IPS DF 19.7 (cell line): ENCODE measurements around the gene MARF1.
"Not testable (repeated sequence)": the region's sequence is repeated elsewhere in the genome, so short reads cannot be mapped to it uniquely, and the experiment has no call there.

ENCODE experiments used
- DNase-seq: peaks from one replicate; pipeline ENCODE4 v3.0.0-alpha.2; 2013; ENCODE audit warnings: low read depth, low spot score

Gene MARF1

DNA sequence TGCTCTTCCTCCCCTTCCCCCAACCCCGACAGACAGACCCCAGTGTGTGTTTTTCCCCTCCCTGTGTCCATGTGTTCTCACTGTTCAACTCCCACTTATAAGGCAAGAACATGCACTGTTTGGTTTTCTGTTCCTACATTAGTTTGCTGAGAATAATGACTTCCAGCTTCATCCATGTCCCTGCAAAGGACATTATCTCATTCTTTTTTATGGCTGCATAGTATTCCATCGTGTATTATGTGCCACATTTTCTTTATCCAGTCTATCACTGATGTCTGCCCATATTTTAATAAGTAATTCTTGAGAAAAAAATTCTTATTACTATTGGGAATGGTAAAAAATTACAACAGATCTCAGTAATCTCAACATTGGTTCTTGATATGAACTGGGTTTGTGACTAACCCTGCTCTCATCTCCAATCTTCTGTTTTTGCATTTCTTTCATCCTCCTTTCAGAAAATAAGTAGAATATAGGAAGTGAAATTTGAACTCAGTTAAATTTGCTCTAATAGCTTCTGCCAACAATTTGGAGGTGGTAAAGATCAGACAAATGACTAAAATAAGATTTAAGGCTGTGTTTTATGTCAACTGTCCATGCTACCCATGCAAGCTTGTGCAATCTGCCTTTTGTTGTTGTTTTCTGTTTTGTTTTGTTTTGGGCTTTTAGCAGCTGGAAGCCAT, 11.1 kb downstream of the MARF1 start:
- DNase-seq = no peak

DNA sequence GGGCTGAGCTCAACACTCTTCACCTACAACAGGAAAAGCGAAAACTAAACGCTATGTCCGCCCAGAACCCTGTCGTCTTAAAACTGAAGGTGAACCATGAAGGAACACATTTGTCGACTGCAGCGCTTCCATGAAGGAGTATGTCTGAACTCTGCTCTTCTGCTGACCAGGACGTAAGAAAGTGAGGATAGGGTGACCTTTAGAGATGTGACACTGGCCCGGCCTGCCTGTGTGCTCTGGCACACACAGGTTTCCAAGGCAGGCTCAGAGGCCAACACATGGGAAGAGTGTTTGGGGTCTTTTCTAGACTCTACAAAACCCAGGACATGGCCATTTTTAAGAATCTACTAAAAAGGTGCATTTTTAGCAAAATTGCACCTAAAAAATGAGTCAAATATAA, 21.1 kb downstream of the MARF1 start:
- DNase-seq = no peak

DNA sequence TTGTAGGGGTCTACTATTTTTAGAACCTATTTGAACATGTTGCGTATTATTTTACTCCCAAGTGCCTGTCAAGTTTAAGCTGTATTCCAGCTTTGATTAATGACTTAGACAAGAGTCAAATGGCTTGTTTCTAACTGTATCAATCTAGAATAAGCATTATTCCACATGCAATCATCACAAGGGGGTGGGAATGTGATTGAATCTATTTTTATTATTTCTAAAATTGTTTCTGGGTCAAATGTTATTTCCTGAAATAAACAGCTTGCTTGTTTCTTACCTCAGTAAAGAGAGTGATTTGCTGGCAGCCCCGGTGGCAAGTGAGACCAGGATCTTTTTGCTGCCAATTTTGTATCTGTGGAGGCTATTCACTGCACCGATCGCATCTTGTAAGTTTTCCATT, 21.5 kb downstream of the MARF1 start:
- no peak for DNase-seq

DNA sequence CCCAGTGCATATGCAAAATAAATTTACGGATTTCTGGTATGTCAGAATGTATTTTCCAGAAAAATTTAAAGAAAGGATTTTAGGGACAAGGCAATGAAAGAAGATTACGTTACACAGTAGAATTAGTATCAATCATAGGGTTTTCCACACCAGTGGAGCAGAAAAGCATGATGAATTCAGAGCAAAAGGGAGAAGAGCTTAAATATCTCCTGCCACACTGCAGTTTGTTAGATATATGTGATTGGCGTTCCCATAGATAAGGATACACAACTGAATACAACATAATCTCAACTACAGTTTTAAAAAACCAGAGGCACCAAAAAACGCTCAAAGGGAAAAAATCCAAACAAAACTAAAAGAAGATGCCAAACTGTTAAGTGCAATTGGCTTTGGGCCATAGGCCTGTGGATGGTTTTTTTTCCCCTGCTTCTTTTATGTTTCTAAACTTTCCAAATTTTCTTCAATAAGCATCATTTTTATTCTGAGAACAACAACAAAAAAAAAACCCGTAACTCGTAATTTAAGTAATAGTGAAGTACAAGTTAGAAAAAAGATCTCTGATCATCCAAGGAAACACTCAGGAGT, 22.3 kb downstream of the MARF1 start:
- DNase-seq = no peak

DNA sequence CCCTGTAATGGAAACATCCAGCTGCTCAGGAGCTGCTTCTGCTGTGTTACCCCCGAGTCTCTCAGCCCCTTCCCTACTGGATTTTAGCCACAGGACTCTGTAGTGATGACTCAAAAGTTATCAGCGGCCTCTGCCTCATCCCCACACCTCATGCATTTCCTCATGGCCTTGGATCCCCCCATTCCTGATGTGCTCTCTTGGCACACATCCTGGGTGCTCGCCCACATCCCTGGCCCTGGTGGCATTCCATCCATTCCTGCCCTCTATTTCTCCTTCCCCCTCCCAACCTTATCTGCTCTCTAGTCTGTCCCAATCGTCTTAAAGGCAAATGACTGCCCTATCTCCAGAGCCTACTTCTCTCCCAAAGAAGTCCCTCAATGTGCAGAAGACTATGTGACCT, 24.6 kb downstream of the MARF1 start:
- no peak for DNase-seq

DNA sequence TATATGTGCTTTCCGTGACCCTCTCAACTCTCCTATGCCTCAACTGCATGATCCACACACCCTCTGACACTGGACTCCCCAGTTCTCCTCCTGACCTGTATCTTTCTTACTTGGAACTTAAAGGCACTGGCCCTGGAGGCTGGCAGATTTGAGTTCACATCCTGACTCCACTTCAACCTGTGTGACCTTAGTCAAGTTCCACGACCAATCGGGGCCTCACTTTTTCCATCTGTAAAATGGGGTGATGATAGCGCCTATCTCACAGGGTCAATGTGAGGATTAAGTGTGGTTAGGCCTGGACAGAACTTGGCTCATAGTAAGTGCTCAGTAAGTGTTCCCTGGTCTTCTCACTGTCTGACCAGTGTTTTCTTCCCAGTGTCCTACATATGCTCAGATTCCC, 25.1 kb downstream of the MARF1 start:
- DNase-seq = no peak

DNA sequence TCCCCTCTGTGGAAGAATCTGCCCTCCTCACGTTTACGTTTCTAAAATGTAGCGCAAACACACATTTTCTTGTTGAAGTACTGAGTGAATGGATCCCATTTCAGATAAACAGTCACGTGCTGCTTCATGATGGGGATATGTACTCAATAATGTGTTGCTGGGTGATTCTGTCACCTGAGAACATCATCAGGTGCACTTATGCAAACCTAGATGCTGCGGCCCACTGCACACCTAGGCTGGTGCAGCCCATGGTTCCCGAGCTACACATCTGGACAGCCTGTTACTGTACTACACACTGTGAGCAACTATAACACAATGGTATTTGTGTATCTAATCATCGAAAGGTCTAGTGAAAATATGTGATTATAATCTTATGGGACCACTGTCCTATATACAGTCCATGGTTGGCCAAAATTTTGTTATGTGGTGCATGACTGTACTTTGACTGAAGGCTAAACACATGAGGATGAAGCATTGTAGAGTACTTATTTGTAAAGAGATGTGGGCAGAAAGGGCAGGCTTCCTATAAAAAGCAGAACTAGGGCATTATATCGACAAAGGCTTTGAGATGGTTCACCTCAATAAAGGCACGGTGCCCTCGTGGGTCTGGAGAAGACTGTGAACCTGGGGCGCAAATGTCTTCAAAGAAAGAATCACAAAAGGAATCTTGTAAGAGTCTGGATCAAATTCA, 26.3 kb downstream of the MARF1 start:
- DNase-seq = no peak

DNA sequence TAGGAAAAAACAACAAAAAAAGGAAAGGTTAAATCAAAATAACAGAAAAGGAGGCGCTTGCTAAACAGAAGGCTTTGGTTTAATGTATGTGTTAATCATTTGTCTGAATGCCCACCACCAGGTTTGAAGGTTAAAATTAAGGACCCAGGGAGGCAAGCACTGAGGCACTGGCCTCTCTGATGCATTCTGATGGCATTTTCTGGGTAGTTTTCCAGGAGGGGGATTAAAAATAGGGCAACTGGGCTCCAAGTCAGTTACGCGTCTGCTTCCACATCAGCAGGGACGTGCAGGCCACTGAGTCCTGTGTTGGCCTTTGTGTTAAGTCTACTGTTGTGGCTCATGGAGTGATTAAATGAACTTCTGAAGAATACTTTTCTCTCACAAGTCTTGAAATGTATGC, 26.9 kb downstream of the MARF1 start:
- DNase-seq = no peak

DNA sequence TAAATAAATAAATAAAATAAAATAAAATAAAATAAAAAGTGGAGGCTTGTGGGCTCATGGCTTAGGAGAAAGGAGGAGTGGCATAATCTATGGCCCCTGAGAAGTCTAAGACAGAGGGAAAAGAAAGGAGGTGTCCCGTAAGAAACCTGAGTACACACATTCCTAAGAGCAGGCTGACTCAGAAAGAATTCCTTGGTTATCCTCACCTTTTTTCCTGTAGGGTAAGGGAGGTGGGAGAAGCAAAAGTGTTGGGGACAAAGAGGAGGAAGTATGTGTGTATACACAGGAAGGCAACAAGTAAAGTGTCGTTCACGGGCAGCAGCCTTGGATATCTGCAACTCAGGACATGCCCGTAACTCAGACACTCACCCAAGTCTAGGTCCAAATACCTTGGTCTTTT, 29.3 kb downstream of the MARF1 start:
- DNase-seq = no peak

DNA sequence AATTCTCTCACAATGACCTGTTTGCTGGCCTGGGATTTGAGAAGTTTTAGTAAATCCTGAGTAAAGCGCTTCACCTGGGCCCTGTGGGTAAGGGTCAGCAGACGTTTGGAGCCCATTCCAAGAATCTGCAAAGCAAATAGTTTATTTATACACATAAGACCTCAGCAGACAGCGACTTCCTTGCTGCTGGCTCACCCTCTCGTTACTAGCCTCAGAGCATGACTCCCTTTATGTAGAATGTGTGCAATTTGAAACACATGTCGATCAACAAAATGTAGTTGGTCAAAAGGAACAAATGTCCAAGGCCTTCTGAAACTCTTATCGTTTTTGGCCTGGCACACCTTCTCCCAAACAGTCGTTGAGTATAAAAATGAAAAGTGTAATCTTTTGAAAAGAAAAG, 31.3 kb downstream of the MARF1 start:
- no peak for DNase-seq

DNA sequence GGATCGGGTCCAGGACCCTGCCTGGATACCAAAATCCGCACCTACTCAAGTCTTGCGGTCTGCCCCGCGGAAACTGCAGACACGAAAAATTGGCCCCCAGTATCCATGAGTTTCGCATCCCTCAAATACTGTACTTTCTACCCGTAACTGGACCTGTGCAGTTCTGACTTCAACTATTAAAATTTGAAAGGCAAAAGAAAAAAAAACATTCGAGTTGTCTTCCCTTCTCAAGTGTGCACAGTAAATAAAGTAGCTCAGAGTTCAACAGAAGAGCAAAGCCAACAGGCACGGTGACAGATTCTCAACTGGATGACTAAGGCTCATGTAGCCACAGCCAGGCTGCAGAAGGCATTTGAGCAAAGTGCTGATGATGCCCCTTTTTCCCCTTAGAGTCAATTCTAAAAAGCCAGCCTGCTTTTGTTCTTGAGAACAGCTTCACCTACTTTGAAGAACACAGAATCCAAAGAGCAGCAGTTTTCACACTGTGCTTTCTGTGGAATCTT, 32.5 kb downstream of the MARF1 start:
- DNase-seq = no peak

DNA sequence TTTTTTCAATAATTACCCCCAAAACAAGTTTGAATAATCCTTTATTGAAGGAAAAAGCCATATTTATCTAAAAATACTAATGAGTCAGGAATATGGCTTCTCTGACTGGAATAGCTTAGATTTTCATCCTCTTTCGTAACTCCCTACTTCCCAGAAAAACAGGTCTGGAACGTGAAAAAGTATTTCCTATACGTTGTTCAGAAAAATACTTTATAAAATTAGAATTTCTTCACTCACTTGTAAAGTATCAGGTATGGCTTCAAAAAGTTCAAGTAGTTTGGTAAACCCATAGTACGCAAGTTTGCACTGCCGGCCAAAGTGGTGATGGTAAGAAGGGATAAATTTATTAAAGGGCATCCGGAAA, 33.7 kb downstream of the MARF1 start:
- no peak for DNase-seq

DNA sequence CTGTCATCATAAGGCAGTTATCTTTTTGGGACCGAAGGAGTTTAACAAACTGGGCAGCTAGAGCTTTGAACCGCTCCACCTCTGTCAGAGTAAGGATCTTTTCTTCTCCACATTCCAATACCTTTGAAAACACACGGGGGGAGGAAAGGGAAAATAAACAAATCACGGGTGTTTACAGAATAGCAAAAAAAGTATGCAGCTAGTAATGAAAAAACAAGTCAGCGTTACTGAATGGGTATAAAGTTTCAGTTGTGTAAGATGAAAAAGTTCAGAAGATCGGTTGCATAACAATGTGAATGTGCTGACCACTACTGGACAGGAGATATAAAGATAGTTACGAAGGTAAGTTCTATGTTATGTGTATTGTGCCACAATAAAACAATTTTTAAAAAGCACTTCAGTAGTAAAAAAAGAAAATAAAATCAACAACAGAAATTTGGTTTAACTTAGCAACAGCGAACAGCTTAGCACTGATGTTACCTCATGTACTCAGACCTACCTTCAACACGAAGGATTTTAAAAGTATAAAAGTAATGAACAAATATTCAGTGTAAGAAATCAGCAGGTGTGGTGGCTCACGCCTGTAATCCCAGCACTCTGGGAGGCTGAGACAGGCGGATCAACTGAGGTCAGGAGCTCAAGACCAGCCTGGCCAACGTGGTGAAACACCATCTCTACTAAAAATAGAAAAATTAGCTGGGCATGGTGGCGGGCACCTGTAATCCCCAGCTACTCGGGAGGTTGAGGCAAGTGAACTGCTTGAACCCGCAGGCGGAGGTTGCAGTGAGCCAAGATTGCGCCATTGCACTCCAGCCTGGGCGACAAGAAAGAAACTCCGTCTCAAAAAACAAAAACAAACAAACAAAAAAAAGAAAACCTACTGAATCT, 34.3 kb downstream of the MARF1 start:
- DNase-seq = no peak

DNA sequence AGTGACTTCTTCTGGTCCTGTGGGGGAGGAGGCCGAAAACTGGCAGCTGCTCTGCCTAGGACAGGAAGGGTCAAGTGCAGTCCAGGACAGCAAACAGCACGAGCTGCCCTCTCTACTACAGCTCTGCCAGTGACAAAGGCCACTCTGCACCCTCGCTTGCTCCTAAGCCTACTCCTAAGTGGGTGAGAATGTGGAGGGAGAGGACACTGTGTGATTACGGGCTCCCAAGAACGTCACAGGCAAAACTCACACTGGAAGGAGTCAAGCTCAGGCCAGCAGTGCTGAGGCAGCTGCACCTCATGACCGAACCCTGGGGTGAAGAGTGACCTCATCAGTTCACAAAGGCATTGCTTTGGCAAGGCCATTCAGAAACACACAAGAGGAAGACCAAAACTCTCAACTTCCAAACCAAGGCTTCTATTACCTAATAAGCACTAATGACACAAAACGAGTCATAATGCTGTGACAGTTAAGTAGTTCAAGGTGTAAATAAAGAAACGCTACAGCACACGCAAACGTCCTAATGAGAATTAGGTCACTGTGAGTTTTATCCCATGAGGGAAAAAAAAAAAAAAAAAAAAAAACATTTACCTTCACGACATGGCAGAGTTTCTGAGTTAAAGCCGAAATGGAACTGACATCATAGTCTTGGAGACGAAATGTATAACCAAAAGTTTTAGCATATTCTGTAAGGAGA, 35.1 kb downstream of the MARF1 start:
- DNase-seq = no peak

DNA sequence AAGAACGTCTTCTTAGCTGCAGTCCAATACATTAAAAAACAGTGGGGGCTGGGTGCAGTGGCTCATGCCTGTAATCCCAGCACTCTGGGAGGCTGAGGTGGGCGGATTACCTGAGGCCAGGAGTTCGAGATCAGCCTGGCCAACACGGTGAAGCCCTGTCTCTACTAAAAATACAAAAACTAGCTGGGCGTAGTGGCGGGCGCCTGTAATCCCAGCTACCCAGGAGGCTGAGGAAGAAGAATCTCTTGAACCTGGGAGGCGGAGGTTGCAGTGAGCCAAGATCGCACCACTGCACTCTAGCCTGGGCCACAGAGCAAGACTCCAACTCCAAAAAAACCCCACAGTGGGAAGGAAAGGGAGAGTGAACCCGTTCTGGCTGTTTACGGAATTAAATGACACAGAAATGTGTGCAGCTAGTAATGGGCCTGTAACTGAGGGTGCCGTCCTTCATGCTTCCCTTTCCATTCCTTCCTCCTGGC, 35.7 kb downstream of the MARF1 start:
- DNase-seq = not testable (repeated sequence)

DNA sequence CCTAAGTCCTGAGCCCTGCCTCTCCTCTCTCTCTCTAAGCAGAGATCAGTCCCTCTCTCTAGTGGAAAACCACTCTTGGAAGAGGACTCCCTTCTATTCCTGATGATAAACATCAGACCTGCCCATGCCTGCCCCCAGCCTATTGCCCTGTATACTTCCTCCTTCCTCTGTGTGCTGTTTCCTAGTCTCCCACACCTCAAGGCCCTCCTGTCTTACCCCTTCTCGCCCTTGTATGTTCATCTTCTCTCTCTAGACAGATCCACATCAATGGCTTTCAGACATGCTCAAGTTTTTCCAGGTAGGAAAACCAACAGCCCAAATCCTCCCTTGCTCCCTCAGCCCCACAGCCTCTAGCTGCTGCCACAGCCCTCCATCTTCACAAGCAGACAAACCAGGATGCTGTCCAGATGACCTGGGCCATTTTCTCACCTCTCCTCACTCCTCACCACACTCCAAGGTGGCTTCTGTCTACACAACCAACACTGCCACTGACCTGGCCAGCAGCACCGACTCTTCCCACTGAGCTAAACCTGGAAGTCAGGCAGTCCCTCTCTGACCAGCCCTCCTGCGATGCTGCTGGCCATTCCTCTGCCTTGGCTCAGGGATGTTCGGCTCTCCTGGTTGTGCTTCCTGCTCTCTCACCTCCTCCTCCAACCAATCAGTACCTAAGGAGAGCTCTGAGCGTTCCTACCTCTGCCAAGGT, 36.3 kb downstream of the MARF1 start:
- DNase-seq = no peak

DNA sequence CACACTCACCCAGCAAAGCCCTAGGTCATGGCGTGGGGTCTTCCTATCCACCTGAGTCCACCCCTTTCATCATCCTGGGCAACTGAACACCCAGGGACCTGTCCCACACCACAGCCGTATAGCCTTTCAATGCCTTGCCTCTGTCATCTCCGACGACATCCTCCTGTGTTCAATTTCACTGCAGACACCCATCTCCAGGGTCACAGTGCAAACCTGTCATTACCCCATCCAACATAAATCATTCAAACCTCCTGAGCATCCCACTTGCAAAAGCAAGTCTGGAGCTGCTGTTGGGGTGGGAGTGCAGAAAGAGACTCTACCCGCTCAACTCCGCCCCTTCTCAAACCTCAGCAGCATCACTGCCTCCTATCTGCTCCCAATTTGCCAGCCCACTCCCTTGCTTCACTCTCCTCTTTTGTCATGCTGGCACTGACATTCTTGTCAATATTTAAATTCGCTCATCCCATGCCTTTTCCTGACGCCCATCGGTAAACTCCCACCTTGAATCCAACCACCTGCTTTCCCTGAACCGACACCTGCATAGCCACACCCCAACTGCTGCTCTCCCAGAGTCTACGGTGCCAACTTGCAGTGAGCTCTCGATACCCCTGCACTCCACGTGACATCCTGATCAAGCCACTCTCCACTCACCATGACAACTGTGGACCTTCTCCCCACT, 37.0 kb downstream of the MARF1 start:
- no peak for DNase-seq

DNA sequence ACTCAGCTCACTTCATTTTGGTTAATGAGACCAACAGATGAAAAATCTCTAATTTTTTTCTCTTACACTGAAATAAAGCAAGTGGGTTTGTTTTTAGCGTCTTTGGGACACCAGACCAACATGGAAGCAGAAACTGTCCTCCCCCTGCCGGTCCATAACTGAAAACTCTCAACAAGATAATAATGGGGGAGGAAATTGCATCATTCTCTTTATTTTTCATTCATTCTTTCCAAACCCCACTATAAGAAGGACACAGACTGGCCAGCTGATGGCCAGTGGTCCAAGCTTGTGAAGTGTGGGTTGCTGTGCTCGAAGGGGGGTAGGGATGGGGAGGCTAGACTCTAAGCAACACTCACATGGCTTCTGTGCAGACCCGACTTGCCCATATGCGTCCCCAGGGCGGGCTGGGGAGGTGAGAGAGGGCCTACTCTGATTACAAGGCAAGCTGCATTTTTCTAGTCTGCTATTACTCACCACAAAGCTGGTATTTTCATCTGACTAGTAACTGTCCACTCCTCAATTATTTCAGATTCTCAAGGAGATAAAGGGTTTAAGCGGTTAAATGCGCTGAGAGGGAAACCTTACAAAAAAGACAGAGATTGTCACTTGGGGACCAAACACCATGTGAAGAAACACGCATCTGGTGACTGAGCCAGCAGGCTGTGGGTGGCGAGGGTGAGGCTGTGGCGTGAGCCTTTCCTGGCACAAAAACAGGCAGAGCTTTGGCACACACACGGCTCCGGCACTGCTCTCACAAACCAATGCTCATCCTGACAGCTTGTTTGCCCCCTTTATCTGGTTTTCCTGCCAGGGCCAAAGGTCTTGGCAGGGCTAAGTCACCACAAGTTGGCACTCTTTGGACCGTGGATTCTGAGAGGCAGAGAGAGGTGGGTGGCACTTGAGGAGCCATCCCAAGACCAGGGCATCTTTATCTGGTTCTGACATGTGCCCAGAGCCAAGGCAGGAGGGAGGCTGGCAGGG, 38.2 kb downstream of the MARF1 start:
- no peak for DNase-seq
